22Rv1 (cell line): ENCODE measurements around the gene EDC4.

Experiments used
- CTCF ChIP-seq: fragments of 450-650 bp; IDR thresholded peaks from 2 replicates; pipeline ENCODE4 v1.5.1; 2017; ENCODE audit warnings: mild to moderate bottlenecking
- ZFX ChIP-seq: fragments of 450-650 bp; IDR thresholded peaks from 2 replicates; pipeline ENCODE4 v1.6.1; 2017; ENCODE audit warnings: antibody characterized with exemption, borderline replicate concordance

- TF ChIP-seq CTCF (no peak), ZFX (no peak)
These were observed 46.9 kb upstream of the EDC4 start for GRCh38 chr16:67825906-67826305.
